Suprapubic skin (tissue), 4 donors: ENCODE data around the gene TBC1D16.

ENCODE experiments used
- POLR2A ChIP-seq, 2 donors: fragments of 450-650 bp; IDR thresholded peaks; one replicate each; pipeline ENCODE4 v1.6.1; 2017; ENCODE audit warnings: antibody characterized with exemption in 2 of 2, mild to moderate bottlenecking in 2 of 2, moderate library complexity in 2 of 2
- POLR2AphosphoS5 ChIP-seq, 3 donors: sonication (generic); formaldehyde crosslinking; IDR thresholded peaks; one replicate each; pipeline ENCODE4 v1.6.1; 2017; ENCODE audit warnings: antibody characterized with exemption in 3 of 3
- TF ChIP-seq, protein P1 (sequence below), 2 donors: fragments of 200-600 bp in 1 of 2; fragments of 450-650 bp in 1 of 2; sonication (generic) in 1 of 2; IDR thresholded peaks; one replicate each; pipeline ENCODE4 v1.5.1; 2016 to 2019; ENCODE audit warnings: antibody characterized with exemption in 2 of 2, mild to moderate bottlenecking in 1 of 2, moderate library complexity in 1 of 2

DNA sequence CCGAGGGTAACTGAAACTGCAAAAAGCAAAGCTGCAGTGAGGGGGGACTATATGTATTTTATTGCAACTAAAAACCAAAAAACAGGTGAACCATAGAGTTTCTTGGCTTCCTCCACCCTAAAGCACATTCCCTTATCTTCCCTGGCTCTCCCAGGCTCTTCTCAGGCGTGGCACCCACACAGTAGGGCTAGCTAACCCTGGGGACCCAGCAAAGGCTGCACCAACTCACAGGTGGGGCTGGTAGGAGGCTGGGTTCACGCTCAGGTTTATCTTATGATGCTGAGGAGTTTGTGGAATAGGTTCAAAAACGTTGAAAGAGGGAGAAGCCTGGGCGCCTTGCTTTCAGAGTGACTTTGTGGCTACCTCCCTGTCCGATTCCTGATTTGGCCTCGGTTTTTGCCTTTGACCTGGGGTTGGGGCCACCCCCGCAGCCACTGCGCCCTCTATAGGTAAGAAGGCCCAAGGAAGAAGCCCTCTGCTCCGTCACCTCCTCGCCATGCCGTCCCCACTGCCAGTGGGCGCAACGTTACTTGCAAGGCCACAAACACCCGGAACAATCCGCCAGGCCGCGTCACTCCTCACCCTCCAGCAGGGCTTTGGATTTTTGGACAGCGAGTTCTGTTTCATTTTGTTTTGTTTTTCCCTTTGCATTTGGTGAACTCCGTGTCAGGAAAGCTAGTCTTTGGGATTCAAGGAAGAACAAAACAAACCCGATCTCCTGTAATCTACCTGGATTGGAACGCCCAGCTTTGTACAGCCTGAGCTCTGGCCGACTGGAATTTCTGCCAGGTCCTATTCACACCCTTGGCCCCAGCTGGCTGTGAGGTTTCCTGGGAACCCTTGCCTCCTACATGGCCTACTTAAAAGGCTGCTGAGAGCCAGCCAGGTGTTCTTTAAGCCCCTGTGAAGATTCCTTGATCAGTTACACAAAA is 60.8 kb downstream of the TBC1D16 start:
- TF ChIP-seq, protein P1, sequence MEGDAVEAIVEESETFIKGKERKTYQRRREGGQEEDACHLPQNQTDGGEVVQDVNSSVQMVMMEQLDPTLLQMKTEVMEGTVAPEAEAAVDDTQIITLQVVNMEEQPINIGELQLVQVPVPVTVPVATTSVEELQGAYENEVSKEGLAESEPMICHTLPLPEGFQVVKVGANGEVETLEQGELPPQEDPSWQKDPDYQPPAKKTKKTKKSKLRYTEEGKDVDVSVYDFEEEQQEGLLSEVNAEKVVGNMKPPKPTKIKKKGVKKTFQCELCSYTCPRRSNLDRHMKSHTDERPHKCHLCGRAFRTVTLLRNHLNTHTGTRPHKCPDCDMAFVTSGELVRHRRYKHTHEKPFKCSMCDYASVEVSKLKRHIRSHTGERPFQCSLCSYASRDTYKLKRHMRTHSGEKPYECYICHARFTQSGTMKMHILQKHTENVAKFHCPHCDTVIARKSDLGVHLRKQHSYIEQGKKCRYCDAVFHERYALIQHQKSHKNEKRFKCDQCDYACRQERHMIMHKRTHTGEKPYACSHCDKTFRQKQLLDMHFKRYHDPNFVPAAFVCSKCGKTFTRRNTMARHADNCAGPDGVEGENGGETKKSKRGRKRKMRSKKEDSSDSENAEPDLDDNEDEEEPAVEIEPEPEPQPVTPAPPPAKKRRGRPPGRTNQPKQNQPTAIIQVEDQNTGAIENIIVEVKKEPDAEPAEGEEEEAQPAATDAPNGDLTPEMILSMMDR (IDR thresholded peaks at IDR 0.05) = no peak
- TF ChIP-seq POLR2AphosphoS5 (IDR thresholded peaks at IDR 0.05) = no peak
- no peak for TF ChIP-seq POLR2A (IDR thresholded peaks at IDR 0.05)
